CD4-positive, alpha-beta memory T cell (primary cell): ENCODE data around the gene COL4A2. TPM values are rescaled to one million over a fixed set of nuclear protein-coding genes. Genes with fewer than 3 reads are reported as not detected.

ENCODE experiments used
- CTCF ChIA-PET: fragments of 350-600 bp; sonication (Branson Sonifier 250); formaldehyde crosslinking; loops from one replicate; lab custom pipeline; 2021; ENCODE audit warnings: inconsistent platforms; ENCODE audit not compliant: partially characterized antibody; lab: Charles Lee
- POLR2A ChIA-PET: fragments of 350-600 bp; sonication (Branson Sonifier 250); formaldehyde crosslinking; loops from one replicate; lab custom pipeline; 2021; ENCODE audit not compliant: partially characterized antibody; lab: Charles Lee
- DNase-seq, 5 donors: peaks; one replicate each; pipeline versions ENCODE4 v3.0.0 to v3.0.0-alpha.2; 2020 to 2022; ENCODE audit warnings: mixed read lengths in 1 of 5
- H3K27ac ChIP-seq: one replicate; pipeline ENCODE4 v1.7.0; 2013; ENCODE audit warnings: low read depth, low read length
- H3K27me3 ChIP-seq: 2 replicates; pipeline ENCODE4 v1.7.0; 2013; ENCODE audit warnings: mild to moderate bottlenecking, low read length, moderate library complexity; ENCODE audit not compliant: insufficient read depth
- H3K36me3 ChIP-seq: 2 replicates; pipeline ENCODE4 v1.7.0; 2013; ENCODE audit warnings: mild to moderate bottlenecking, low read length, moderate library complexity; ENCODE audit not compliant: insufficient read depth
- H3K4me1 ChIP-seq: 2 replicates; pipeline ENCODE4 v1.7.0; 2013; ENCODE audit warnings: mild to moderate bottlenecking, low read length, moderate library complexity; ENCODE audit not compliant: insufficient read depth
- H3K4me3 ChIP-seq, 2 donors: one replicate each; pipeline ENCODE4 v1.7.0; 2013; ENCODE audit warnings: low read length in 2 of 2, mild to moderate bottlenecking in 1 of 2
- H3K9me3 ChIP-seq, 2 donors: one replicate each; pipeline ENCODE4 v1.7.0; 2013; ENCODE audit warnings: low read length in 2 of 2, control low read depth in 1 of 2; ENCODE audit not compliant: control insufficient read depth in 1 of 2
- H3K27ac Mint-ChIP-seq, 7 donors: one replicate each; pipeline ENCODE4 v1.8.0; 2020 to 2021; ENCODE audit warnings: mixed read lengths in 7 of 7, mild to moderate bottlenecking in 6 of 7, inconsistent platforms in 3 of 7, moderate library complexity in 3 of 7
- H3K27me3 Mint-ChIP-seq, 2 donors: one replicate each; pipeline ENCODE4 v1.8.0; 2020 to 2021; ENCODE audit warnings: mixed read lengths in 2 of 2
- H3K36me3 Mint-ChIP-seq, 2 donors: one replicate each; pipeline ENCODE4 v1.8.0; 2020 to 2021; ENCODE audit warnings: mixed read lengths in 2 of 2, inconsistent platforms in 1 of 2, mild to moderate bottlenecking in 1 of 2
- H3K4me1 Mint-ChIP-seq, 4 donors: one replicate each; pipeline ENCODE4 v1.8.0; 2020 to 2021; ENCODE audit warnings: mixed read lengths in 4 of 4, mild to moderate bottlenecking in 1 of 4
- H3K4me3 Mint-ChIP-seq, 8 donors: one replicate each; pipeline ENCODE4 v1.8.0; 2020 to 2021; ENCODE audit warnings: mixed read lengths in 8 of 8, mild to moderate bottlenecking in 7 of 8, moderate library complexity in 6 of 8, inconsistent platforms in 3 of 8
- H3K9me3 Mint-ChIP-seq, 8 donors: one replicate each; pipeline ENCODE4 v1.8.0; 2020 to 2021; ENCODE audit warnings: mixed read lengths in 8 of 8, mild to moderate bottlenecking in 5 of 8, inconsistent platforms in 3 of 8, moderate library complexity in 1 of 8
- intact Hi-C: fragments of 100-400 bp; cut with micrococcal nuclease; formaldehyde crosslinking; loops from one replicate; pipeline ENCODE4 v1.15.1; 2023
- polyA plus RNA-seq, 2 donors: library from polyadenylated mRNA; unstranded; fragments of 300-500 nt; fragmentation: Illumina TruSeq; gene quantifications; one replicate each; pipeline ENCODE4 v1.2.3, GENCODE V29; 2021
- total RNA-seq, 2 experiments: library from RNA; stranded (reverse); gene quantifications; one replicate each; pipeline ENCODE4 v1.2.3, GENCODE V29; 2021

Gene COL4A2
- total and polyA plus RNA-seq, 4 experiments from 2014 or later = not detected

GRCh38 chr13:110314516-110315245 is 7.6 kb downstream of the COL4A2 start:
- Histone ChIP-seq H3K27ac (no peak overlapping the region), H3K9me3 (no peaks in the 10 kb centered on the region), H3K4me3 (no peak overlapping the region), H3K36me3 (no peaks in the 10 kb centered on the region), H3K27me3 (no peaks in the 10 kb centered on the region), H3K4me1 (no peaks in the 10 kb centered on the region)
- Mint-ChIP-seq H3K36me3 (no peaks in the 10 kb centered on the region), H3K27me3 (peaks cover 22 to 28% of the 10 kb centered on the region in 2 donors), H3K9me3 (peaks cover 0 to 2% (median 0%) of the 10 kb centered on the region in 8 donors), H3K4me1 (peaks cover 0 to 2% (median 2%) of the 10 kb centered on the region in 4 donors), H3K4me3 (no peak overlapping the region), H3K27ac (no peak overlapping the region)
- ChIA-PET CTCF (no interaction called here), POLR2A (no interaction called here)
- DNase-seq = no peak
- intact Hi-C loops = no loop called here

DNA sequence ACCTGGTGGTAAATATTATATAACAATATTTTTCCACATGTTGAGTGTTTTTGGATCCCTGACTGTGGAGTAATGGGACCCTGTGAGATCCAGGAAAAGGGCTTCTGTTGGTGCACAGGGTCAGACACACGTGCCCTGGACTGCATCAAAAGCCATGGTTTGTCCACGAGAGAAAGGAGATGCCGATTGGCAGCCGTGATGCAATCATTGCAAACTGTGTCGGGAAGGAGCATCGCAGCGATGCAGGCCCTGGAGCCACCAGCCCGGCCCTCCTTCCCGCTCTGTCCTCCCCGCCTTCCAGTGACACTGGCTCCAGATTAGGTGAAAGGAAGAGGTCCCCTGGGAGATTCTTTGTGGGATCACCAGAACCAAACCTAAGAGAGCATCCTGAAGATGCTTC is 9.1 kb downstream of the COL4A2 start:
- intact Hi-C loops = no loop called here
- Histone ChIP-seq H3K9me3 (no peaks in the 10 kb centered on the region), H3K36me3 (no peaks in the 10 kb centered on the region), H3K4me1 (no peaks in the 10 kb centered on the region), H3K27me3 (no peaks in the 10 kb centered on the region), H3K27ac (no peak overlapping the region), H3K4me3 (no peak overlapping the region)
- CTCF ChIA-PET = no interaction called here
- no peaks in the 10 kb centered on the region for H3K36me3 Mint-ChIP-seq
- POLR2A ChIA-PET = no interaction called here
- H3K27ac Mint-ChIP-seq = no peak overlapping the region
- no peak for DNase-seq
- peaks cover 0 to 5% (median 4%) of the 10 kb centered on the region in 4 donors for H3K4me1 Mint-ChIP-seq
- peaks cover 0 to 2% (median 0%) of the 10 kb centered on the region in 8 donors for H3K9me3 Mint-ChIP-seq
- H3K27me3 Mint-ChIP-seq = peaks cover 16 to 21% of the 10 kb centered on the region in 2 donors
- H3K4me3 Mint-ChIP-seq = no peak overlapping the region

GRCh38 chr13:110317093-110317492 is 10.0 kb downstream of the COL4A2 start:
- no peaks in the 10 kb centered on the region for H3K9me3 ChIP-seq
- intact Hi-C loops = no loop called here
- no peaks in the 10 kb centered on the region for H3K27me3 ChIP-seq
- peaks cover 16 to 27% of the 10 kb centered on the region in 2 donors for H3K27me3 Mint-ChIP-seq
- no peaks in the 10 kb centered on the region for H3K36me3 Mint-ChIP-seq
- ChIA-PET POLR2A (no interaction called here), CTCF (no interaction called here)
- H3K9me3 Mint-ChIP-seq = peaks cover 0 to 2% (median 0%) of the 10 kb centered on the region in 8 donors
- H3K4me1 ChIP-seq = no peaks in the 10 kb centered on the region
- no peak overlapping the region for H3K4me3 Mint-ChIP-seq
- H3K4me1 Mint-ChIP-seq = peaks cover 0 to 5% (median 4%) of the 10 kb centered on the region in 4 donors
- no peak overlapping the region for H3K27ac ChIP-seq
- H3K27ac Mint-ChIP-seq = no peak overlapping the region
- no peaks in the 10 kb centered on the region for H3K36me3 ChIP-seq
- no peak overlapping the region for H3K4me3 ChIP-seq
- DNase-seq = no peak

DNA sequence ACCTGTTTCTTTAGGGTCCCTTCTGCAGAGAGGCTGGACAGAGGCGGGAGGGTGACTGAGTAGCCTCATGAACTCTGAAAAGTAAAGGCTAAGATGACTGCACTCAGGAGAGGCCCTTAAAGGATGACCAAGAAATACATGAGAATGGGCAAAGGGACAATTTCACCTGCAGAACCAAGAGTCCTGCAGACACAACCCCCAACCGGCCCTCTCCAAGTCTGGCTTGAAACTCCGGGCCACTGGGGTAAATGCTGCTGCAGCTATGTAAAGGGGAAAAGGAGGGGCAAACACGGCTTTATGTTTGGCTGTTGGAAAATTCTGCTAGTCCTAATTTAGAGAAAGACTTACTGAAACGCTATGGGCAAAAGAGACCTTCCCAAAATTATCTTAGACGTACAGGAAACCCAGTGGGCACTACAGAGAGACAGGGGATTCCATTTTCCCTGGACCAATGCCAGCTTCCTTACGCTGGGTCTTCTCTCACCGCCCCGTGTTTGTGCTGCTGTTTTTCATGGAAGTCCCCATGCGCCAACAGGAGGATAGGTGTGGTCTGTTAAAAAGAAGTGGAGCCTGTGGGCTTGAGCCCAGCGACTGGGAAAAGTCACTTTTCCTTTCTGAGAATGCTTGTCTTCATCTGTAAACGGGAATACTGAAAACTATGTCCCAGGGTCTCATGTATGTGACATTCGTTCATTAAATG is 10.6 kb downstream of the COL4A2 start:
- Mint-ChIP-seq H3K4me1 (peaks cover 0 to 5% (median 4%) of the 10 kb centered on the region in 4 donors), H3K9me3 (peaks cover 0 to 2% (median 0%) of the 10 kb centered on the region in 8 donors), H3K27ac (no peak overlapping the region), H3K27me3 (peaks cover 16 to 23% of the 10 kb centered on the region in 2 donors), H3K4me3 (no peak overlapping the region), H3K36me3 (no peaks in the 10 kb centered on the region)
- intact Hi-C loops = no loop called here
- Histone ChIP-seq H3K4me1 (no peaks in the 10 kb centered on the region), H3K27ac (no peak overlapping the region), H3K36me3 (no peaks in the 10 kb centered on the region), H3K9me3 (no peaks in the 10 kb centered on the region), H3K27me3 (no peaks in the 10 kb centered on the region), H3K4me3 (no peak overlapping the region)
- POLR2A ChIA-PET = no interaction called here
- CTCF ChIA-PET = no interaction called here
- no peak for DNase-seq

DNA sequence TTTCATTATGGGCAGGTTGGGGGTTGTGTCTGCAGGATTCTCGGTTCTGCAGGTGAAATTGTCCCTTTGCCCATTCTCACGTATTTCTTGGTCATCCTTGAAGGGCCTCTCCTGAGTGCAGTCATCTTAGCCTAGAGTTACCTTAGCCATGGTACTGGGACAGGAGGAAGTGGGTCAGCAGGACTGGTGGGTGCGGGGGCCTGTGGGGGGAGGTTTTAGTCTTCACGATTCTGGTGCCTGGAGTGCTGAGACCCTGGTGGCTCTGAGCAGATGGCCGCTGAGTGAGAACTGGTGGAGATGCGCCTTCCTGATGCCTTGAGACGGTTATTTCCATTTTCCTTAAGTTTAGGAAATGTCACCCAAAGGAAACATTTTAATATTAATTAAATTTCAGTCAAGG is 11.8 kb downstream of the COL4A2 start:
- H3K27me3 Mint-ChIP-seq = peaks cover 14 to 21% of the 10 kb centered on the region in 2 donors
- Histone ChIP-seq H3K36me3 (no peaks in the 10 kb centered on the region), H3K27me3 (no peaks in the 10 kb centered on the region), H3K4me3 (no peak overlapping the region), H3K4me1 (no peaks in the 10 kb centered on the region), H3K27ac (no peak overlapping the region), H3K9me3 (no peaks in the 10 kb centered on the region)
- intact Hi-C loops = no loop called here
- H3K27ac Mint-ChIP-seq = no peak overlapping the region
- peaks cover 0 to 5% (median 4%) of the 10 kb centered on the region in 4 donors for H3K4me1 Mint-ChIP-seq
- H3K4me3 Mint-ChIP-seq = no peak overlapping the region
- POLR2A ChIA-PET = no interaction called here
- no peak for DNase-seq
- peaks cover 0 to 2% (median 0%) of the 10 kb centered on the region in 8 donors for H3K9me3 Mint-ChIP-seq
- H3K36me3 Mint-ChIP-seq = no peaks in the 10 kb centered on the region
- CTCF ChIA-PET = no interaction called here

DNA sequence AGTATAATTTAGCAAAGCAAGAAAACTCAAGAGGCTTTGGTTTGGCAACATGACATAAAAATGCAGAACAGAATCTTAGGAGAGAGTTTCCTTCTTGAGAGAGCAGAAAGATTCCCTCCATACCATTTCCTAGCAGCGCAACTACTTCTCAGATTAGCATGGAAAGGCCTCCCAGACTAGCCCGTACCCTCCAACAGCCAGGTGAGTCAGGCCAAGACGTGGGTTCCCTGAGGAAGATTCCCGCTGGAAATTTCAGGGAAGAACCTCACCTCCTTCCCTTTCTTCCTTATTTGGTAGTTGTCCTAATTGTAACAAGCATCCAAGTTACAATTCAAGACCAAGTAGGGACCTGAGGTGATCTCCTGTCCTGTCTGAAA is 12.3 kb downstream of the COL4A2 start:
- peaks cover 13 to 19% of the 10 kb centered on the region in 2 donors for H3K27me3 Mint-ChIP-seq
- H3K4me1 Mint-ChIP-seq = peaks cover 0 to 5% (median 4%) of the 10 kb centered on the region in 4 donors
- ChIA-PET POLR2A (no interaction called here), CTCF (no interaction called here)
- H3K9me3 Mint-ChIP-seq = peaks cover 0 to 2% (median 0%) of the 10 kb centered on the region in 8 donors
- Histone ChIP-seq H3K4me1 (no peaks in the 10 kb centered on the region), H3K36me3 (no peaks in the 10 kb centered on the region), H3K4me3 (no peak overlapping the region), H3K9me3 (no peaks in the 10 kb centered on the region), H3K27ac (no peak overlapping the region), H3K27me3 (no peaks in the 10 kb centered on the region)
- intact Hi-C loops = no loop called here
- DNase-seq = no peak
- no peak overlapping the region for H3K4me3 Mint-ChIP-seq
- no peaks in the 10 kb centered on the region for H3K36me3 Mint-ChIP-seq
- no peak overlapping the region for H3K27ac Mint-ChIP-seq

- Histone ChIP-seq H3K9me3 (no peaks in the 10 kb centered on the region), H3K36me3 (no peaks in the 10 kb centered on the region), H3K27me3 (no peaks in the 10 kb centered on the region), H3K4me1 (no peaks in the 10 kb centered on the region), H3K4me3 (no peak overlapping the region), H3K27ac (no peak overlapping the region)
- intact Hi-C loops = no loop called here
- ChIA-PET CTCF (no interaction called here), POLR2A (no interaction called here)
- peaks cover 0 to 5% (median 4%) of the 10 kb centered on the region in 4 donors for H3K4me1 Mint-ChIP-seq
- no peak for DNase-seq
- H3K27ac Mint-ChIP-seq = no peak overlapping the region
- H3K9me3 Mint-ChIP-seq = peaks cover 0 to 2% (median 0%) of the 10 kb centered on the region in 8 donors
- H3K4me3 Mint-ChIP-seq = no peak overlapping the region
- H3K27me3 Mint-ChIP-seq = peaks cover 16 to 23% of the 10 kb centered on the region in 2 donors
- no peaks in the 10 kb centered on the region for H3K36me3 Mint-ChIP-seq
Observed at GRCh38 chr13:110319774-110320509, 12.9 kb downstream of the COL4A2 start.
